K562 (cell line): ENCODE data around the gene RPL11. TPM values are rescaled to one million over a fixed set of nuclear protein-coding genes. Genes with fewer than 3 reads are reported as not detected.
A peak's percentile ranks its signal among the peaks of the same experiment; 100 is the strongest.

Experiments used
- CBX3 ChIP-seq, 2 experiments: IDR thresholded peaks; 1 replicate in 1 of 2; 2 replicates in 1 of 2; pipeline ENCODE4 v1.6.1; 2012; ENCODE audit warnings: inconsistent platforms in 2 of 2, low read length in 2 of 2, borderline replicate concordance in 1 of 2, control low read depth in 1 of 2
- CREM ChIP-seq: IDR thresholded peaks from 2 replicates; pipeline ENCODE4 v1.6.1; 2014; ENCODE audit warnings: antibody characterized with exemption, low read depth
- E2F6 ChIP-seq, 2 experiments: IDR thresholded peaks; 2 replicates each; pipeline ENCODE4 v1.6.1; 2011; ENCODE audit warnings: borderline replicate concordance in 1 of 2, control low read depth in 1 of 2, low read depth in 1 of 2, low read length in 1 of 2, mild to moderate bottlenecking in 1 of 2, mixed read lengths in 1 of 2, moderate library complexity in 1 of 2; ENCODE audit not compliant: insufficient read depth in 1 of 2, insufficient read length in 1 of 2, poor library complexity in 1 of 2, severe bottlenecking in 1 of 2; ENCODE audit errors: extremely low read depth in 1 of 2
- GABPA ChIP-seq: fragments of 200-800 bp; sonication (Bioruptor generic); conservative IDR thresholded peaks from 2 replicates; pipeline ENCODE4 v1.6.1; 2016; ENCODE audit warnings: low read depth, missing genetic modification characterization, missing compliant biosample characterization
- GATAD2A ChIP-seq: fragments of 450-650 bp; IDR thresholded peaks from 2 replicates; pipeline ENCODE4 v1.6.1; 2017
- HDGF ChIP-seq: fragments of 450-650 bp; IDR thresholded peaks from 2 replicates; pipeline ENCODE4 v1.6.1; 2016
- RFX5 ChIP-seq: IDR thresholded peaks from 2 replicates; pipeline ENCODE4 v1.6.1; 2011; ENCODE audit warnings: low read depth, mild to moderate bottlenecking, improper control_type of control experiment, low read length
- SRSF7 ChIP-seq: fragments of 200-400 bp; formaldehyde crosslinking; optimal IDR thresholded peaks from 2 replicates; pipeline ENCODE3; 2017; ENCODE audit warnings: mild to moderate bottlenecking, low read depth, low read length
- TAF1 ChIP-seq: IDR thresholded peaks from 2 replicates; pipeline ENCODE4 v1.6.1; 2011; ENCODE audit warnings: mild to moderate bottlenecking, low read length, moderate library complexity; ENCODE audit not compliant: insufficient read depth, control insufficient read depth, severe bottlenecking; ENCODE audit errors: extremely low read depth
- TFAM ChIP-seq: fragments of 250-450 bp; sonication (Bioruptor Pico); conservative IDR thresholded peaks from 2 replicates; pipeline ENCODE4 v1.5.0; 2021; ENCODE audit warnings: mild to moderate bottlenecking, moderate library complexity
- THRA ChIP-seq: fragments of 450-650 bp; IDR thresholded peaks from 2 replicates; pipeline ENCODE4 v1.6.1; 2017; ENCODE audit warnings: mild to moderate bottlenecking, moderate library complexity
- ZBTB5 ChIP-seq: fragments of 450-650 bp; IDR thresholded peaks from 2 replicates; pipeline ENCODE4 v1.6.1; 2017; ENCODE audit warnings: antibody characterized with exemption
- ZBTB8A ChIP-seq: fragments of 450-650 bp; IDR thresholded peaks from 2 replicates; pipeline ENCODE4 v1.6.1; 2018; ENCODE audit warnings: mild to moderate bottlenecking, moderate library complexity; ENCODE audit not compliant: partially characterized antibody
- polyA plus RNA-seq, 8 experiments: library from polyadenylated mRNA; depleted of rRNA in 4 of 8; stranded (reverse) in 5 of 8; unstranded in 3 of 8; fragments of >200 nt; fragmentation: Nextera tagmentation in 2 of 8; fragmentation: Illumina TruSeq in 1 of 8; extraction: Ambion mirVana in 2 of 8; extraction: Trizol in 1 of 8; gene quantifications; 2 replicates each; pipeline versions ENCODE4 v1.2.1 to v1.2.3, GENCODE V29; 2011 to 2014; ENCODE audit warnings: inconsistent platforms in 1 of 8, missing spikeins in 1 of 8
- total RNA-seq, 7 experiments: library from RNA; depleted of rRNA in 6 of 7; stranded (reverse); fragments of >200 nt in 6 of 7; fragmentation: Illumina TruSeq in 2 of 7; extraction: Trizol in 2 of 7; gene quantifications; 2 replicates each; pipeline versions ENCODE4 v1.2.1 to v1.2.3, GENCODE V29; 2011 to 2021; ENCODE audit warnings: low replicate concordance in 1 of 7
- TF ChIP-seq, protein P1 (sequence below): fragments of 250-450 bp; sonication (Bioruptor Pico); IDR thresholded peaks from 2 replicates; pipeline ENCODE4 v1.4.0; 2020; ENCODE audit warnings: mild to moderate bottlenecking, moderate library complexity
- TF ChIP-seq, protein P2 (sequence below): fragments of 450-650 bp; formaldehyde crosslinking; IDR thresholded peaks from 2 replicates; pipeline ENCODE4 v1.4.0; 2022; ENCODE audit warnings: missing genetic modification characterization
- TF ChIP-seq, protein P3 (sequence below): sonication (generic); formaldehyde crosslinking; IDR thresholded peaks from 2 replicates; pipeline ENCODE4 v1.8.0; 2022; ENCODE audit warnings: missing genetic modification reagents, mild to moderate bottlenecking, moderate library complexity, borderline replicate concordance
- TF ChIP-seq, protein P4 (sequence below): fragments of 250-450 bp; sonication (Bioruptor Pico); IDR thresholded peaks from 2 replicates; pipeline ENCODE4 v1.8.0; 2021; ENCODE audit warnings: moderate library complexity, mild to moderate bottlenecking, inconsistent platforms

RPL11 gene
- total and polyA plus RNA-seq, 9 of the 15 experiments (the other 6 are each of a cell fraction or from before 2014, with no cell fraction given), result 1,781 to 4,526 (median 3,111) TPM

GRCh38 chr1:23691499-23692307 lies at the start of gene RPL11 (continued):
- TF ChIP-seq, protein P1, sequence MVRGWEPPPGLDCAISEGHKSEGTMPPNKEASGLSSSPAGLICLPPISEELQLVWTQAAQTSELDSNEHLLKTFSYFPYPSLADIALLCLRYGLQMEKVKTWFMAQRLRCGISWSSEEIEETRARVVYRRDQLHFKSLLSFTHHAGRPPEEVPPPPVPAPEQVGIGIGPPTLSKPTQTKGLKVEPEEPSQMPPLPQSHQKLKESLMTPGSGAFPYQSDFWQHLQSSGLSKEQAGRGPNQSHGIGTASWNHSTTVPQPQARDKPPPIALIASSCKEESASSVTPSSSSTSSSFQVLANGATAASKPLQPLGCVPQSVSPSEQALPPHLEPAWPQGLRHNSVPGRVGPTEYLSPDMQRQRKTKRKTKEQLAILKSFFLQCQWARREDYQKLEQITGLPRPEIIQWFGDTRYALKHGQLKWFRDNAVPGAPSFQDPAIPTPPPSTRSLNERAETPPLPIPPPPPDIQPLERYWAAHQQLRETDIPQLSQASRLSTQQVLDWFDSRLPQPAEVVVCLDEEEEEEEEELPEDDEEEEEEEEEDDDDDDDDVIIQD (CRISPR knock-in tag), result peak; percentile 73; the same call in 1 of the 2 replicates
- TF ChIP-seq, protein P2, sequence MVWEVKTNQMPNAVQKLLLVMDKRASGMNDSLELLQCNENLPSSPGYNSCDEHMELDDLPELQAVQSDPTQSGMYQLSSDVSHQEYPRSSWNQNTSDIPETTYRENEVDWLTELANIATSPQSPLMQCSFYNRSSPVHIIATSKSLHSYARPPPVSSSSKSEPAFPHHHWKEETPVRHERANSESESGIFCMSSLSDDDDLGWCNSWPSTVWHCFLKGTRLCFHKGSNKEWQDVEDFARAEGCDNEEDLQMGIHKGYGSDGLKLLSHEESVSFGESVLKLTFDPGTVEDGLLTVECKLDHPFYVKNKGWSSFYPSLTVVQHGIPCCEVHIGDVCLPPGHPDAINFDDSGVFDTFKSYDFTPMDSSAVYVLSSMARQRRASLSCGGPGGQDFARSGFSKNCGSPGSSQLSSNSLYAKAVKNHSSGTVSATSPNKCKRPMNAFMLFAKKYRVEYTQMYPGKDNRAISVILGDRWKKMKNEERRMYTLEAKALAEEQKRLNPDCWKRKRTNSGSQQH (CRISPR knock-in tag), result peak; percentile 86
- TF ChIP-seq ZBTB8A, result no peak
- TF ChIP-seq GATAD2A, result no peak
- TF ChIP-seq CREM, result peak; percentile 79
- TF ChIP-seq GABPA (tag), result peak; percentile 96
- TF ChIP-seq THRA, result no peak
- no peak for TF ChIP-seq SRSF7
- TF ChIP-seq, protein P3, sequence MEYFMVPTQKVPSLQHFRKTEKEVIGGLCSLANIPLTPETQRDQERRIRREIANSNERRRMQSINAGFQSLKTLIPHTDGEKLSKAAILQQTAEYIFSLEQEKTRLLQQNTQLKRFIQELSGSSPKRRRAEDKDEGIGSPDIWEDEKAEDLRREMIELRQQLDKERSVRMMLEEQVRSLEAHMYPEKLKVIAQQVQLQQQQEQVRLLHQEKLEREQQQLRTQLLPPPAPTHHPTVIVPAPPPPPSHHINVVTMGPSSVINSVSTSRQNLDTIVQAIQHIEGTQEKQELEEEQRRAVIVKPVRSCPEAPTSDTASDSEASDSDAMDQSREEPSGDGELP (CRISPR knock-in tag), result peak; percentile 81
- peak in 1 of 2 experiments; percentile 64; a peak in 1 of 3 replicates for TF ChIP-seq CBX3 (IDR thresholded peaks at IDR 0.05; ENCODE audit: borderline replicate concordance in 1 of 2, low read length in 2 of 2)
- TF ChIP-seq E2F6 (IDR thresholded peaks at IDR 0.05; ENCODE audit: borderline replicate concordance in 1 of 2, extremely low read depth in 1 of 2, insufficient read depth in 1 of 2, insufficient read length in 1 of 2, low read depth in 1 of 2, low read length in 1 of 2, poor library complexity in 1 of 2, severe bottlenecking in 1 of 2), result peak in 1 of 2 experiments; percentile 31
- TF ChIP-seq TAF1, result peak; percentile 100
- TF ChIP-seq ZBTB5, result no peak
- TF ChIP-seq HDGF, result no peak
- no peak for TF ChIP-seq TFAM
- TF ChIP-seq, protein P4, sequence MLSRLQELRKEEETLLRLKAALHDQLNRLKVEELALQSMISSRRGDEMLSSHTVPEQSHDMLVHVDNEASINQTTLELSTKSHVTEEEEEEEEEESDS (CRISPR knock-in tag), result no peak
- TF ChIP-seq RFX5, result peak; percentile 32; the same call in 1 of the 2 replicates
